Measurements from ENCODE around the gene LAMB1.

DNA sequence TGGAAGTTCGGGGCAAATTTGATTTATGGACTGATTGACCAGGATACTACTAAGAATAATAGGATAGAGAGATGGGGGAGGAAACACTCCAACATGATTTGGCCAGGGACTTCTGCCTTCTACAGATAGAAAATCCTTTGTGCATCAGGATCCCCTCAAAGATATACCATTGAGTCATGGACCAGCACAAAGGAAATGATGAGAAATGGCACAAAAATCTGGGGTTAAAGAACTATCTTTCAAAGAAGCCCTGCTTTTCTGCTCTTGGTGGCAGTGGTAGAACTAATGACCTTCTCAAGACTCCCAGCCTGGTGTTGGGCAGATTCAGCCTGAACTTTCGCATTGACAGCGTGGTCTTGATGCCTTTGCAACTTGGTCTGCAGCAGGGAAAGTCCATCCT, 27.6 kb upstream of the LAMB1 start:
- TF ChIP-seq, protein P1, sequence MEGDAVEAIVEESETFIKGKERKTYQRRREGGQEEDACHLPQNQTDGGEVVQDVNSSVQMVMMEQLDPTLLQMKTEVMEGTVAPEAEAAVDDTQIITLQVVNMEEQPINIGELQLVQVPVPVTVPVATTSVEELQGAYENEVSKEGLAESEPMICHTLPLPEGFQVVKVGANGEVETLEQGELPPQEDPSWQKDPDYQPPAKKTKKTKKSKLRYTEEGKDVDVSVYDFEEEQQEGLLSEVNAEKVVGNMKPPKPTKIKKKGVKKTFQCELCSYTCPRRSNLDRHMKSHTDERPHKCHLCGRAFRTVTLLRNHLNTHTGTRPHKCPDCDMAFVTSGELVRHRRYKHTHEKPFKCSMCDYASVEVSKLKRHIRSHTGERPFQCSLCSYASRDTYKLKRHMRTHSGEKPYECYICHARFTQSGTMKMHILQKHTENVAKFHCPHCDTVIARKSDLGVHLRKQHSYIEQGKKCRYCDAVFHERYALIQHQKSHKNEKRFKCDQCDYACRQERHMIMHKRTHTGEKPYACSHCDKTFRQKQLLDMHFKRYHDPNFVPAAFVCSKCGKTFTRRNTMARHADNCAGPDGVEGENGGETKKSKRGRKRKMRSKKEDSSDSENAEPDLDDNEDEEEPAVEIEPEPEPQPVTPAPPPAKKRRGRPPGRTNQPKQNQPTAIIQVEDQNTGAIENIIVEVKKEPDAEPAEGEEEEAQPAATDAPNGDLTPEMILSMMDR (IDR thresholded peaks at IDR 0.05; ENCODE audit: insufficient read depth, low read length) = no peak
- TF ChIP-seq, protein P2, sequence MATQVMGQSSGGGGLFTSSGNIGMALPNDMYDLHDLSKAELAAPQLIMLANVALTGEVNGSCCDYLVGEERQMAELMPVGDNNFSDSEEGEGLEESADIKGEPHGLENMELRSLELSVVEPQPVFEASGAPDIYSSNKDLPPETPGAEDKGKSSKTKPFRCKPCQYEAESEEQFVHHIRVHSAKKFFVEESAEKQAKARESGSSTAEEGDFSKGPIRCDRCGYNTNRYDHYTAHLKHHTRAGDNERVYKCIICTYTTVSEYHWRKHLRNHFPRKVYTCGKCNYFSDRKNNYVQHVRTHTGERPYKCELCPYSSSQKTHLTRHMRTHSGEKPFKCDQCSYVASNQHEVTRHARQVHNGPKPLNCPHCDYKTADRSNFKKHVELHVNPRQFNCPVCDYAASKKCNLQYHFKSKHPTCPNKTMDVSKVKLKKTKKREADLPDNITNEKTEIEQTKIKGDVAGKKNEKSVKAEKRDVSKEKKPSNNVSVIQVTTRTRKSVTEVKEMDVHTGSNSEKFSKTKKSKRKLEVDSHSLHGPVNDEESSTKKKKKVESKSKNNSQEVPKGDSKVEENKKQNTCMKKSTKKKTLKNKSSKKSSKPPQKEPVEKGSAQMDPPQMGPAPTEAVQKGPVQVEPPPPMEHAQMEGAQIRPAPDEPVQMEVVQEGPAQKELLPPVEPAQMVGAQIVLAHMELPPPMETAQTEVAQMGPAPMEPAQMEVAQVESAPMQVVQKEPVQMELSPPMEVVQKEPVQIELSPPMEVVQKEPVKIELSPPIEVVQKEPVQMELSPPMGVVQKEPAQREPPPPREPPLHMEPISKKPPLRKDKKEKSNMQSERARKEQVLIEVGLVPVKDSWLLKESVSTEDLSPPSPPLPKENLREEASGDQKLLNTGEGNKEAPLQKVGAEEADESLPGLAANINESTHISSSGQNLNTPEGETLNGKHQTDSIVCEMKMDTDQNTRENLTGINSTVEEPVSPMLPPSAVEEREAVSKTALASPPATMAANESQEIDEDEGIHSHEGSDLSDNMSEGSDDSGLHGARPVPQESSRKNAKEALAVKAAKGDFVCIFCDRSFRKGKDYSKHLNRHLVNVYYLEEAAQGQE (IDR thresholded peaks at IDR 0.05; ENCODE audit: insufficient replicate concordance, low read depth) = no peak
- TF ChIP-seq POLR2AphosphoS5 (IDR thresholded peaks at IDR 0.05; ENCODE audit: low read depth) = no peak

Measured in HL-60 (cell line).